Measurements from ENCODE around the gene TMEM255B.

- TF ChIP-seq, protein P1, sequence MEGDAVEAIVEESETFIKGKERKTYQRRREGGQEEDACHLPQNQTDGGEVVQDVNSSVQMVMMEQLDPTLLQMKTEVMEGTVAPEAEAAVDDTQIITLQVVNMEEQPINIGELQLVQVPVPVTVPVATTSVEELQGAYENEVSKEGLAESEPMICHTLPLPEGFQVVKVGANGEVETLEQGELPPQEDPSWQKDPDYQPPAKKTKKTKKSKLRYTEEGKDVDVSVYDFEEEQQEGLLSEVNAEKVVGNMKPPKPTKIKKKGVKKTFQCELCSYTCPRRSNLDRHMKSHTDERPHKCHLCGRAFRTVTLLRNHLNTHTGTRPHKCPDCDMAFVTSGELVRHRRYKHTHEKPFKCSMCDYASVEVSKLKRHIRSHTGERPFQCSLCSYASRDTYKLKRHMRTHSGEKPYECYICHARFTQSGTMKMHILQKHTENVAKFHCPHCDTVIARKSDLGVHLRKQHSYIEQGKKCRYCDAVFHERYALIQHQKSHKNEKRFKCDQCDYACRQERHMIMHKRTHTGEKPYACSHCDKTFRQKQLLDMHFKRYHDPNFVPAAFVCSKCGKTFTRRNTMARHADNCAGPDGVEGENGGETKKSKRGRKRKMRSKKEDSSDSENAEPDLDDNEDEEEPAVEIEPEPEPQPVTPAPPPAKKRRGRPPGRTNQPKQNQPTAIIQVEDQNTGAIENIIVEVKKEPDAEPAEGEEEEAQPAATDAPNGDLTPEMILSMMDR (IDR thresholded peaks at IDR 0.05), result no peak
- TF ChIP-seq EZH2phosphoT487 (IDR thresholded peaks at IDR 0.05) (no peak), EZH2 (IDR thresholded peaks at IDR 0.05) (no peak)
Observed at GRCh38 chr13:113796211-113796963, 37.4 kb downstream of the TMEM255B start.

Data from neural progenitor cell (in vitro differentiated cells).